Medulla oblongata (tissue), 1 donor: ENCODE measurements around the gene ARHGAP29.

Source experiments
- DNase-seq: peaks from one replicate; pipeline ENCODE4 v3.0.0-alpha.2; 2015; ENCODE audit errors: extremely low spot score

ARHGAP29 gene

DNA sequence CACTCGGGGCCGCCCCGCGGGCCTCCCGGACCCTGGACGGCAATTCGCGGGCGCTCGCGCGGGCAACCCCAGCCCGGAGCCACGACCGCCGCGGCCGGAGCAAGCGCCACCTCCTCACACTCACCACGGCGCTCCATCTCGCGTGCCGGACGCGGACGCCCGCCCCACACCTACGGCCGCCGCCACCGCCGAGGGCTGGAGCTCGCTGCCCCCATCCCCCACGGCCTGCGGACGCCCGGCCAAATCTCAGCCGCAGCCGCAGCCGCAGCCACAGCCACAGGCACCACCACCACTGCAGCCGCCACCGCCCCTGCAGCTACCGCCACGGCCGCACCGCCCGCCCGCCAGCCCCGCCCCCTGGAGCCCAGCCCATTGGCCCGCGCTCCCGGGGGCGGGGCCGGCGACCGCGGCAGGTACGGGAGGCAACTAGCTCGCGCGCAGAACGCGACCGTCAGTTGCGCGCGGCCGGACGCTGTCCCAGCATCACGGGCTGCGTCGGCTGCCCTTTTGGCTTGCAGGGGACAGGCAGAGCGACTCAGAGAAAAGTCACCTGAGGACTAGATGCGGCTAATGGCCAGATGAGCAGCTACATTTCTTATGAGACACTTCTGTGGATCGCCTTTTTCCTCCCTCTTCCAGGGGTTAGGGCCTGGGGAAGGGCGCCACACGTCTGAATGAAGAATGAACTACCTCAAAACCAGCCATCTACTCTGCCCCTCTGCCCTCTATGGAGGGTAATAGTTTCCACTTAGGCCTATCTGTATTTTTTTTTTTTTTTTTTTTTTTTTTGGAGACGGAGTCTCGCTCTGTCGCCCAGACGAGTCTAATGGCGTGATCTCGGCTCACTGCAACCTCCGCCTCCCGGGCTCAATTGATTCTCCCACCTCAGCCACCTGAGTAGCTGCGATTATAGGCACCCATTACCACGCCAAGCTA, at the start of gene ARHGAP29:
ARHGAP29 (minus strand) TSS at position 294 of the 936 bp plus-strand sequence. CDS start 5,973 bp downstream, outside the sequence.
- DNase-seq, result peak; percentile 23

DNA sequence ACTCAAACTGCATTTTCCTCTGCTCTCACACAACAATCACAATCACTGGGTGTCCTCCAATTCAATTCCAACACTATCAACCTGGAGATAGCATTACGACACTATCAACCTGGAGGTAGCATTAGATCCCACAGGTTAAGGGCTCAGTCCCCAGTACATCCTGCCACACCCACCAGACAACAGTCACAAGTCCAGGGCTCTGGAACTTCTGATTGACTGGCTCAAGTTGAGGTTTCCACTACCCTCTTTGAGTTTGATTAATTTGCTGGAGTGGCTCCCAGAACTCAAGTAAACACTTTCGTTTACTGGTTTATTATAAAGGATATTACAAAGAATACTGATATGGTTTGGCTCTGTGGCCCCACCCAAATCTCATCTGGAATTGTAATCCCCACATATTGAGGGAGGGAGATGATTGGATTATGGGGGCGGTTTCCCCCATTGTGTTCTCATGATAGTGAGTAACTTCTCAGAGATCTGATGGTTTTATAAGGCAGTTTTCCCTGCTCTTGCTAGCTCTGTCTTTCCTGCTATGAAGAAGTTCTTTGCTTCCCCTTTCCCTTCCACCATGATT, 49.6 kb upstream of the ARHGAP29 start:
- DNase-seq, result no peak

GRCh38 chr1:94285031-94285654, 47.8 kb upstream of the ARHGAP29 start:
- no peak for DNase-seq

DNA sequence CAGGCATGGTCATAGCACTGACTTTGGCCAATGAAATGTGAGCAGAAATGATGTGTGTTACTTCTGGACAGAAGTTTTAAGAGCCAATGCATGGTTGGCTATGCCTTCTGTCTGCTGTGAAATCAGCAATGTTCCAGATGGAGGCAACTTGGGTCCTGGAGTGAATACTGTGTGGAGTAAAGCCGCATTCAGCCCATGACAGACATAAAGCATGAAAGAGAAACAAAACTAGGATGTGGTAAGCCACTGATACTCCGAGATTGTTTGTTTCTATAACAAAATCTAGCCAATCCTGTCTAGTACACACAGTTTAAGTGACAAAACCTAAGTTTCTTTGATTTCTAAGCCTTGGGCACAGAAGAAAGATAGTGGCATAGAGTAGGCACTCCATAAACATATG, 47.1 kb upstream of the ARHGAP29 start:
- no peak for DNase-seq

- DNase-seq, result no peak
Observed at GRCh38 chr1:94283462-94283861, 46.1 kb upstream of the ARHGAP29 start.

- DNase-seq, result no peak
Observed at GRCh38 chr1:94282143-94282711, 44.8 kb upstream of the ARHGAP29 start.

DNA sequence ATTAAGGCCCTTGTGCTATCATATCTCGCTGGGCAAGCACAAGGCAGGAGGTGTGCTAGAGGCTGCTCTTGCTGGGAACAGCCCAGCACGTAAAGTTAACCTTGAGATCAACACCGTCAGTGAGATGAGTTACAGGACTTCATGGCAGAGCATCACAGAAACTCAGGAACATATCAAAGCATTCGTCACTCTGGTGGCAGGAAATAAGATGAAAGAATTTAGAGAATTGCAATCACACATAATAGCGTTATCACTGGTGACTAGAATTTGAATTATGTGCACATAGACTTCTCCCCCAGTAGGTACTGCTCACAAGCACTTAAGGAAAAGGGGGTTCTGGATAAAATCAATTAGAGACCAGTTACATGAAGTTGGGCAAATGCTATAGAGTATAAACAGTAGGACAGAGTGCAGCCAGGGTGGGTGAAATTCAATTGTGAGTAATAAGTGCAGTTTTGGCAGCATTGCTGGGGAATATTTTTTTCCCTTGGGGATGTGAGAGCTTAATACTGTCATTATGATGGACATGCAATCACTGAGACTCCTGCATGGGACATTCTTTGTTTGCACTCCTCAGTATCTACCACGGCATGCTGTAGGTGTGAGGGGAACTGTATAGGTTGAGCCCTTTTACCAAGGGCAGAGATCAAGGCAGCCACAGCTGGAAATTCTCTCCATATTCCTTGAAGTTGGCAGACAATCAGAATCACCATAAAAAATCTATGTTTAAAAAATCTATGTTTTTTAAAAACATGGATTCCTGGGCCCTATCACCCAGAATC, 44.2 kb upstream of the ARHGAP29 start:
- no peak for DNase-seq

GRCh38 chr1:94280541-94280940, 43.2 kb upstream of the ARHGAP29 start:
- no peak for DNase-seq

GRCh38 chr1:94279462-94279861, 42.1 kb upstream of the ARHGAP29 start:
- no peak for DNase-seq

- no peak for DNase-seq
Observed at GRCh38 chr1:94279038-94279437, 41.7 kb upstream of the ARHGAP29 start.

DNA sequence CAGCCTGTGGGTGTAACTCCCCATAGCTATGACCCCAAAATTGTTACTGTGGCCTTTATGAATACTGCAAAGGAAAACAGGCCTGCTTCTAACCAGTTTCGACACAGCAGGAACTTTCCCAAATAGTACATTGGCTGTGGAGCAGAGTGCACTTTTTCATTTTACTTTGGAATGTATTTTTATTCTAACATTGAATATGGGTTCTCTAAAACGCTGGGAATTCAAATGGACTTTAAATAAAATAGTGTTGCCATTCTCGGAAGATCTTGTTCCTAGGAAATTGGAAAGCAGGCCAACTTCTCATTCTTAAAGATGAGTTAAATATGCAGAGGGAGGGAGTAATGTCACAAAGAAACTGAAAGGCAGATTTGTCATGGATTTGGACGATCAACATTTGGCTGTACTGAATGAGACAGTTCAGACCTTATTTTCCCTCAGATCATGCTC, 39.6 kb upstream of the ARHGAP29 start:
- peak; percentile 23 for DNase-seq

GRCh38 chr1:94275083-94275482, 37.7 kb upstream of the ARHGAP29 start:
- no peak for DNase-seq

DNA sequence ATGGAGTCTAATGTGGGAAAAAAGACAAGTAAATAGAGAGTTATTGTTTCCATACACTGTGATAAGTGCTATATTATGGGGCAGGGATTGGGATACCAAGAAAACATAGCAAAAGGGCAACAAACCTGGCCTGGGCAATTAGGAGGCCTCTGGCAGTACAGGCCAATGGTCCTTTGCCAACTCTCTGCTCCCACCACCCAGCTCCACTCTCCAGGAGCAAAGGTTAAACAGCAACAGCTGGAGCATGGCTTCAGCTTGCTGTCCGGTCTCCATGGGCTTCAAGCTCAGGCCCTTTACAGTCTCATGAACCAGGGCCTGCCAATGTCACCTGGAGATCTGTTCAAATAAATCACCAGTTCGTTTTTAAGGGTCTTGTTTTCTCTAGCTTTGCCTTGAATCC, 37.2 kb upstream of the ARHGAP29 start:
- no peak for DNase-seq

DNA sequence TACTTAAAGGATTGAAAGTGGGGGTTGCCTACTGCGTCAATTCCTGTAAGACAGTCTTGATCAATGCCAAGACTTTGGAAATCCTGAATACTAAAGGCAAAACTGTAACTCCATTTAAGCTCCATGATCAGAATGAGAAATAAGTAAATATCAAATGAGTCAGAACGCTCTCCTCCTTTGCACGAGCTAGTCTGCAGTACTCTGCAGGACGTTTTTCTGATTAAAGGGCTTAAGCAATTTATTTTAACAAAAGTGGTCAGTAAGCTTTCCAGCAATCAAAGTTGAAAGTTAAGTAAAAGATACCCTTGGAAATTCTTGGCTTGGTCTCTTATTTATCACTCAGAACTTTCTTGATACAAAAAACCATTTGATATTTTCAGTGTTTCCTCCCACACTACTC, 35.7 kb upstream of the ARHGAP29 start:
- DNase-seq, result no peak

DNA sequence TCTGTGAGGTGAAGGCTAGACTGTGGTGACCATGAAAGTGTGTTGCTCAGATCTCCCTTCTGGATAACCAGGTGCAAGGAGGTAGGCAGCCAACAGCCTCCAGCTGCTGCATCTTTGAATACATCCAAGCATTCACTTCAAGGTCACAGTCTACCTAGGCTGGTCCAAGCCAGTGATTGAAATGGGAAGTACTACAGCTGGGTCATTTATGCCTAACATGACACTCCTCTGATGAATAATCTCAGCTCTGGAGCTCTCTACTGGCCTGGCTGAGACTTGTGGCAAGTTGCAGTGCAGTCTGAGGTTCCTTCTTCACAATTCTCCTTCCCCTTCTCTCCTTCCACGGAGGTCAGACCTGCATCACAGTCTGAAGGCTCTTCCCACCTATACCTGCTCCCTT, 35.0 kb upstream of the ARHGAP29 start:
- no peak for DNase-seq

DNA sequence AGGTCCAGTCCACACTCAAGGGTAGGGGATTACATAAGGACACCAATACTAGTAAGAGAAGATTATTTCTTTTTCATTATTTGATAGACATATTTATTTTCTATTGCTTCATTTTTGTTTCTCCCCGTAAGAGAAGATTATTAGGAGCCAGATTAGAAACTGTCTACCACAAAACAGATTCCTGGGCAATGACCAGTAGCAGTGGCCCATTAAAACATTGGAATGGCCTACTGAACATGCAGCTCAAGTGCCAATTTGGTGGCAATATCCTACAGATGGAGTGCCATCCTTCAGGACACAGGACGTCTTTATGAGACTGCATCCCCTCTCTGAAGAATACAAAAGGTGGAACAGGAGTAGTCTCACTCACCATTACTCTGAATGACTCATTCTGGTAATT, 34.0 kb upstream of the ARHGAP29 start:
- DNase-seq, result no peak

- DNase-seq, result no peak
Observed at GRCh38 chr1:94270801-94271203, 33.4 kb upstream of the ARHGAP29 start.

DNA sequence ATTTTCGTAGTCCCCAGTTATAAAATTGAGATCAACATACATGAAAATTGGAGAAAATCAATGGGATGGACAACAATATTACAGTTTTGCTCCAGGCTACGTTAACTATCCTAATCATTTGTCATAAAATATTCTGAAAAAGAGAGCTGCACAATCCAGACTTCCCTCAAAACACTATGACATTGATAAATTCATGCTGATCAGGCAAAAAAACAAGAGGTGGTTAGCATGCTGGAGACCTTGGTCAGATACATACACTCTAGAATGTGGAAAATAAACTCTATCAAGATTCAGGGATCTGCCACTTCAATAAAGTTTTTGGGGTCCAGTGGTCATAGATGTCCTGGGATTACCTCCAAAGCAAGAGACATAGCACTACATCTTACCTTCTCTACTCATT, 32.5 kb upstream of the ARHGAP29 start:
- no peak for DNase-seq

- DNase-seq, result peak; percentile 23
Observed at GRCh38 chr1:94265906-94266305, 28.5 kb upstream of the ARHGAP29 start.

DNA sequence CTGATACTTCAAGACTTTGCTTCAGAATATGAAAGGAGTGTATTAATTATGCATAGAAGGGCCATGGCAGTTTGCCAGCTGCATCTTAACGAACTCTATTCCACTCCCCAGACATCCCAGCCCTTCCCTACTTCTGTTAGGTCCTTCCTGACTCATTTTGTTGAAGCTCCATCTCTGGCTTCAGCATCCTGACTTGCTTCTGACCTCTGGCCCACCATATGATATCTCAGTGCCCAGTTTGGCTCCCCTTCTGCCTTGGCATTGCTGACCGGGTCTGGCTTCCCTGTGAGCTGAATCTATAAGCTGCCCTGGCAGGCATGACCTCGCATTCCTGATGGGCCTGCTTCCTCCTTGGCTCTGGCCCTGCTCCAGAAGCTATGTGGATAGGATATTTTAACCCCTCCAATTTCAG, 27.6 kb upstream of the ARHGAP29 start:
- DNase-seq, result no peak

- no peak for DNase-seq
Observed at GRCh38 chr1:94260635-94261387, 23.4 kb upstream of the ARHGAP29 start.
